HCT116 (cell line): ENCODE data around the gene PDE1C. TPM values are rescaled to one million over a fixed set of nuclear protein-coding genes. Genes with fewer than 3 reads are reported as not detected.

Experiments
- ATAC-seq: fragments of 200-7000 bp; cut with Tn5 transposase; 2 replicates; pipeline ENCODE4 v1.9.1; 2020; ENCODE audit warnings: mild to moderate bottlenecking, moderate library complexity
- BruUV-seq: library from RNA; stranded (reverse); fragments of 400-500 nt; replicated peaks from 2 replicates; lab custom pipeline; 2021; lab: Mats Ljungman, UMichigan
- CTCF ChIA-PET: fragments of 300-600 bp; sonication (Branson Sonifier 250); formaldehyde crosslinking; loops from one replicate; lab custom pipeline; 2021; ENCODE audit warnings: antibody characterized with exemption; lab: Charles Lee
- POLR2A ChIA-PET: fragments of 300-600, 350-600 bp; sonication (Branson Sonifier 250); formaldehyde crosslinking; loops from one replicate; lab custom pipeline; 2021; ENCODE audit warnings: antibody characterized with exemption; lab: Charles Lee
- RAD21 ChIA-PET, 2 experiments: fragments of 300-600 bp; sonication (Branson Sonifier 250); formaldehyde crosslinking; loops; one replicate each; lab custom pipeline; 2023; ENCODE audit warnings: low total read pairs in 2 of 2; ENCODE audit not compliant: uncharacterized antibody in 2 of 2, unreplicated experiment in 2 of 2, low non-redundant PET in 1 of 2; lab: Charles Lee
- DNase-seq: peaks from one replicate; pipeline ENCODE4 v3.0.0-alpha.2; 2010; ENCODE audit warnings: low read depth, low spot score
- H2AFZ ChIP-seq: fragments of 200-600 bp; shearing (Covaris generic), sonication (generic); 2 replicates; pipeline ENCODE4 v1.6.1; 2017; ENCODE audit warnings: low read depth, mixed run types, mixed read lengths, antibody characterized with exemption, low read length; ENCODE audit not compliant: poor library complexity, severe bottlenecking
- H3K27ac ChIP-seq: 2 replicates; pipeline ENCODE4 v1.5.1; 2012; ENCODE audit warnings: low read depth, low read length
- H3K27me3 ChIP-seq: fragments of 200-600 bp; sonication (generic); 2 replicates; pipeline ENCODE4 v1.6.1; 2016; ENCODE audit warnings: mixed run types, low read length, mixed read lengths; ENCODE audit not compliant: insufficient read depth
- H3K36me3 ChIP-seq, 2 experiments: fragments of 200-500 bp in 1 of 2; fragments of 200-600 bp in 1 of 2; sonication (Bioruptor generic) in 1 of 2; sonication (generic) in 1 of 2; 2 replicates each; pipeline versions ENCODE4 v1.5.1 to v1.6.1; 2014 to 2016; ENCODE audit warnings: low read length in 2 of 2, inconsistent platforms in 1 of 2, mixed read lengths in 1 of 2, mixed run types in 1 of 2; ENCODE audit not compliant: insufficient read depth in 2 of 2, control insufficient read depth in 1 of 2
- H3K4me1 ChIP-seq, 2 experiments: fragments of 200-600 bp in 1 of 2; sonication (generic) in 1 of 2; 2 replicates each; pipeline versions ENCODE4 v1.5.1 to v1.6.1; 2012 to 2017; ENCODE audit warnings: low read length in 2 of 2, inconsistent platforms in 1 of 2, mild to moderate bottlenecking in 1 of 2, mixed read lengths in 1 of 2, mixed run types in 1 of 2, moderate library complexity in 1 of 2; ENCODE audit not compliant: insufficient read depth in 2 of 2, control insufficient read depth in 1 of 2
- H3K4me2 ChIP-seq: fragments of 200-600 bp; sonication (generic); 2 replicates; pipeline ENCODE4 v1.6.1; 2017; ENCODE audit warnings: mixed run types, low read length, mixed read lengths
- H3K4me3 ChIP-seq, 2 experiments: fragments of 200-600 bp in 1 of 2; sonication (generic) in 1 of 2; replicated peaks in 1 of 2; 2 replicates each; pipeline ENCODE4 v1.5.1; 2011 to 2016; ENCODE audit warnings: low read length in 2 of 2, control low read depth in 1 of 2, low read depth in 1 of 2, mild to moderate bottlenecking in 1 of 2, mixed read lengths in 1 of 2, mixed run types in 1 of 2
- H3K79me2 ChIP-seq: fragments of 200-600 bp; sonication (generic); 2 replicates; pipeline ENCODE4 v1.6.1; 2017; ENCODE audit warnings: mild to moderate bottlenecking, mixed run types, low read length, moderate library complexity, mixed read lengths; ENCODE audit not compliant: insufficient read depth
- H3K9ac ChIP-seq: fragments of 200-600 bp; sonication (generic); 2 replicates; pipeline ENCODE4 v1.6.1; 2016; ENCODE audit warnings: low read length, mixed read lengths
- H3K9me2 ChIP-seq: fragments of 200-600 bp; sonication (generic), shearing (Covaris generic); 2 replicates; pipeline ENCODE4 v1.6.1; 2017; ENCODE audit warnings: mixed run types, mild to moderate bottlenecking, moderate library complexity; ENCODE audit not compliant: insufficient read depth
- H3K9me3 ChIP-seq, 2 experiments: fragments of 200-500 bp in 1 of 2; fragments of 200-600 bp in 1 of 2; sonication (Bioruptor generic) in 1 of 2; sonication (generic) in 1 of 2; 2 replicates each; pipeline ENCODE4 v1.6.1; 2014 to 2017; ENCODE audit warnings: low read length in 2 of 2, mixed read lengths in 2 of 2, inconsistent platforms in 1 of 2, low read depth in 1 of 2, mild to moderate bottlenecking in 1 of 2, mixed run types in 1 of 2, moderate library complexity in 1 of 2; ENCODE audit not compliant: control insufficient read depth in 1 of 2, insufficient read depth in 1 of 2
- H4K20me1 ChIP-seq: fragments of 200-600 bp; sonication (generic), shearing (Covaris generic); 2 replicates; pipeline ENCODE4 v1.6.1; 2017; ENCODE audit warnings: mixed run types, mild to moderate bottlenecking, moderate library complexity; ENCODE audit not compliant: insufficient read depth
- CBX3 ChIP-seq: IDR thresholded peaks from 2 replicates; pipeline ENCODE4 v1.6.1; 2012; ENCODE audit warnings: low read depth
- CTCF ChIP-seq, 3 experiments: fragments of 200-600 bp in 1 of 3; sonication (generic) in 1 of 3; IDR thresholded peaks in 2 of 3; conservative IDR thresholded peaks in 1 of 3; 2 replicates each; pipeline ENCODE4 v1.5.1; 2012 to 2017; ENCODE audit warnings: low read depth in 2 of 3, low read length in 2 of 3, antibody characterized with exemption in 1 of 3, borderline replicate concordance in 1 of 3, control low read depth in 1 of 3, mild to moderate bottlenecking in 1 of 3, mixed read lengths in 1 of 3, mixed run types in 1 of 3, moderate library complexity in 1 of 3; ENCODE audit not compliant: insufficient read depth in 1 of 3
- JUND ChIP-seq: IDR thresholded peaks from 2 replicates; pipeline ENCODE4 v1.6.1; 2012
- POLR2AphosphoS5 ChIP-seq: IDR thresholded peaks from 2 replicates; pipeline ENCODE4 v1.6.1; 2011; ENCODE audit warnings: mild to moderate bottlenecking, low read depth, low read length, moderate library complexity
- SIN3A ChIP-seq: IDR thresholded peaks from 2 replicates; pipeline ENCODE4 v1.6.1; 2012; ENCODE audit warnings: low read depth
- ZBTB33 ChIP-seq: IDR thresholded peaks from 2 replicates; pipeline ENCODE4 v1.6.1; 2011; ENCODE audit warnings: mild to moderate bottlenecking, low read length, moderate library complexity; ENCODE audit not compliant: insufficient replicate concordance; ENCODE audit errors: extremely low read depth
- intact Hi-C: fragments of 100-400 bp; cut with micrococcal nuclease; formaldehyde crosslinking; loops from 2 replicates; pipeline ENCODE4 v1.10.0; 2022
- total RNA-seq: library from RNA; stranded (reverse); gene quantifications from one replicate; pipeline ENCODE4 v1.2.1, GENCODE V29; 2021; ENCODE audit not compliant: unreplicated experiment

PDE1C gene
- total RNA-seq, 1 experiment from 2014 or later: 0.17 TPM

GRCh38 chr7:32117837-32118236 is 47.6 kb upstream of the PDE1C start:
- H3K4me2 ChIP-seq: no peak overlapping the region
- intact Hi-C loops: no loop called here
- no peak overlapping the region for H3K27ac ChIP-seq
- H3K9me3 ChIP-seq: no peaks in the 10 kb centered on the region
- ChIA-PET RAD21 (no interaction called here), POLR2A (no interaction called here), CTCF (no interaction called here)
- H4K20me1 ChIP-seq: no peaks in the 10 kb centered on the region
- no peak for TF ChIP-seq JUND
- no peak for TF ChIP-seq SIN3A
- TF ChIP-seq ZBTB33: no peak
- TF ChIP-seq POLR2AphosphoS5: no peak
- TF ChIP-seq CTCF (IDR thresholded peaks at IDR 0.05 in 2 of 3, conservative IDR thresholded peaks at IDR 0.05 in 1 of 3; ENCODE audit: borderline replicate concordance in 1 of 3, insufficient read depth in 1 of 3, low read depth in 2 of 3, low read length in 2 of 3): no peak
- no peak for TF ChIP-seq CBX3
- no TSS peak for BruUV-seq
- H3K4me1 ChIP-seq: no peaks in the 10 kb centered on the region
- H2AFZ ChIP-seq: no peak overlapping the region
- ATAC-seq: no peak
- H3K9me2 ChIP-seq: no peaks in the 10 kb centered on the region
- no peaks in the 10 kb centered on the region for H3K27me3 ChIP-seq
- H3K79me2 ChIP-seq: no peaks in the 10 kb centered on the region
- no peak overlapping the region for H3K4me3 ChIP-seq
- no peak for DNase-seq
- no peaks in the 10 kb centered on the region for H3K36me3 ChIP-seq
- no peak overlapping the region for H3K9ac ChIP-seq
